ENCODE measurements around the gene PCED1B. TPM values are rescaled to one million over a fixed set of nuclear protein-coding genes. Genes with fewer than 3 reads are reported as not detected.

The PCED1B gene
- total RNA-seq, 1 experiment from 2014 or later, result 3.3 TPM

DNA sequence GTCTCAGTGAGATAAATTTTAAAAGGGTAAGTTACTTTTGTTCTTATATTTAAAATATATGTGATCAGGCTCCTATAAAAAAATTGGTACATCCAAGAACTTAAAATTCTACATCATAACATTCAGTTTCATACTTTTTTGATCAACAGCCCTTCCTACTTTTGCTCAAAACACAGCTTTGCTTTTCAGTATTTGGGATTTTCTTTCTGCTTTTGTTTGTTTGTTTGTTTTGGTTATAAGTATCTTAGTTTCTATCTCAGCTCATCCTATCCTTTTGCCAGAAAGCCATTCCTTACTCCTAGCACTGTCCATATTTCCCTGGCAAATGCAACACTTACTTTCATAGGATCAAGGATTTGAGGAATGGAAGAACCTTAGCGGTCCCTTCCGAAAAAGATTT is 4.7 kb upstream of the PCED1B start:
- no peak overlapping the region for H4K8ac ChIP-seq (replicated peaks; ENCODE audit: insufficient read length, low read depth, low read length)
- no peak for DNase-seq
- no peaks in the 10 kb centered on the region for H3K9me3 Mint-ChIP-seq
- H3K27ac ChIP-seq (ENCODE audit: insufficient read length, low read depth, low read length), result no peak overlapping the region
- H2AFZ ChIP-seq (ENCODE audit: low read length), result no peak overlapping the region
- H4K5ac ChIP-seq (ENCODE audit: insufficient read length, low read depth, low read length), result no peak overlapping the region
- H4K20me1 ChIP-seq (ENCODE audit: control insufficient read depth, insufficient read depth, insufficient read length), result no peaks in the 10 kb centered on the region
- WGBS (ENCODE audit: extremely low coverage, insufficient read length, low lambda C conversion rate), result no CpG with 5 or more reads among the region's 2 CpGs
- no peak overlapping the region for H3K23ac ChIP-seq (ENCODE audit: insufficient read length, low read depth, low read length)
- H3K18ac ChIP-seq (ENCODE audit: insufficient read length, low read depth, low read length), result no peak overlapping the region
- no peak overlapping the region for H3K4me2 ChIP-seq (ENCODE audit: insufficient read depth, insufficient read length, low read length)
- TF ChIP-seq, protein P1, sequence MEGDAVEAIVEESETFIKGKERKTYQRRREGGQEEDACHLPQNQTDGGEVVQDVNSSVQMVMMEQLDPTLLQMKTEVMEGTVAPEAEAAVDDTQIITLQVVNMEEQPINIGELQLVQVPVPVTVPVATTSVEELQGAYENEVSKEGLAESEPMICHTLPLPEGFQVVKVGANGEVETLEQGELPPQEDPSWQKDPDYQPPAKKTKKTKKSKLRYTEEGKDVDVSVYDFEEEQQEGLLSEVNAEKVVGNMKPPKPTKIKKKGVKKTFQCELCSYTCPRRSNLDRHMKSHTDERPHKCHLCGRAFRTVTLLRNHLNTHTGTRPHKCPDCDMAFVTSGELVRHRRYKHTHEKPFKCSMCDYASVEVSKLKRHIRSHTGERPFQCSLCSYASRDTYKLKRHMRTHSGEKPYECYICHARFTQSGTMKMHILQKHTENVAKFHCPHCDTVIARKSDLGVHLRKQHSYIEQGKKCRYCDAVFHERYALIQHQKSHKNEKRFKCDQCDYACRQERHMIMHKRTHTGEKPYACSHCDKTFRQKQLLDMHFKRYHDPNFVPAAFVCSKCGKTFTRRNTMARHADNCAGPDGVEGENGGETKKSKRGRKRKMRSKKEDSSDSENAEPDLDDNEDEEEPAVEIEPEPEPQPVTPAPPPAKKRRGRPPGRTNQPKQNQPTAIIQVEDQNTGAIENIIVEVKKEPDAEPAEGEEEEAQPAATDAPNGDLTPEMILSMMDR (conservative IDR thresholded peaks at IDR 0.05), result no peak
- H3K9me3 ChIP-seq (ENCODE audit: control insufficient read depth, low read depth, low read length), result no peaks in the 10 kb centered on the region
- no peak overlapping the region for H3K56ac ChIP-seq (ENCODE audit: insufficient read length, low read depth, low read length)
- H2BK120ac ChIP-seq (ENCODE audit: low read depth, low read length, poor library complexity, severe bottlenecking), result no peak overlapping the region
- peaks cover 4% of the 10 kb centered on the region for H3K23me2 ChIP-seq (ENCODE audit: insufficient read length, low read depth, low read length, poor library complexity, severe bottlenecking)
- H3T11ph ChIP-seq (ENCODE audit: low read length), result no peak overlapping the region
- no peak overlapping the region for H4K91ac ChIP-seq (ENCODE audit: insufficient read length, low read depth, low read length)
- peaks cover 11 to 21% of the 10 kb centered on the region in 2 experiments for H3K4me1 Mint-ChIP-seq
- H3K4me1 ChIP-seq (ENCODE audit: insufficient read depth, low read length), result no peaks in the 10 kb centered on the region
- peaks cover 19% of the 10 kb centered on the region for H3K27me3 Mint-ChIP-seq (ENCODE audit: low read depth)
- peaks cover 4% of the 10 kb centered on the region; the same call in 1 of the 2 replicates for H3K27me3 ChIP-seq (ENCODE audit: insufficient read depth, low read length)
- H3K79me2 ChIP-seq (ENCODE audit: insufficient read depth, low read length), result no peaks in the 10 kb centered on the region
- H3K79me1 ChIP-seq (ENCODE audit: insufficient read depth, low read depth, low read length, poor library complexity, severe bottlenecking), result no peaks in the 10 kb centered on the region
- H3K27ac Mint-ChIP-seq, result no peak overlapping the region
- H3K36me3 Mint-ChIP-seq (ENCODE audit: insufficient read depth in 1 of 3, low read depth in 3 of 3), result peaks cover 0 to 5% (median 2%) of the 10 kb centered on the region in 3 experiments; a peak in 3 of 7 replicates
- H2BK5ac ChIP-seq (ENCODE audit: insufficient read length, low read length), result no peak overlapping the region
- H3K4me3 Mint-ChIP-seq, result no peak overlapping the region
- no peak overlapping the region for H2AK5ac ChIP-seq (ENCODE audit: insufficient read length, low read length)
- no peak overlapping the region for H2BK20ac ChIP-seq (ENCODE audit: low read depth, low read length, poor library complexity, severe bottlenecking)
- H3K4ac ChIP-seq (ENCODE audit: low read depth, low read length), result no peak overlapping the region
- no peak overlapping the region for H3K14ac ChIP-seq (ENCODE audit: insufficient read depth, low read length)
- no peak overlapping the region for H3K9ac ChIP-seq (ENCODE audit: extremely low read depth, insufficient read length, low read length)
- no peak overlapping the region for H2BK15ac ChIP-seq (ENCODE audit: low read depth, low read length)
- no peak overlapping the region for H2BK12ac ChIP-seq (ENCODE audit: insufficient read length, low read depth, low read length)
